Measurements from ENCODE around the gene MYH10. TPM values are rescaled to one million over a fixed set of nuclear protein-coding genes. Genes with fewer than 3 reads are reported as not detected.

The MYH10 gene
- polyA plus RNA-seq, 1 donor: 73.6 TPM

- Histone ChIP-seq H3K4me3 (ENCODE audit: low read length) (no peak overlapping the region), H3K36me3 (ENCODE audit: control insufficient read depth, insufficient read depth, low read length) (peaks cover 72% of the 10 kb centered on the region), H3K27me3 (ENCODE audit: control insufficient read depth, insufficient read depth, low read length) (no peaks in the 10 kb centered on the region)
Observed at GRCh38 chr17:8499614-8500013, 130.9 kb downstream of the MYH10 start.

GRCh38 chr17:8499171-8499570, 131.4 kb downstream of the MYH10 start:
- Histone ChIP-seq H3K36me3 (ENCODE audit: control insufficient read depth, insufficient read depth, low read length) (peaks cover 72% of the 10 kb centered on the region), H3K4me1 (ENCODE audit: control insufficient read depth, insufficient read depth, low read length) (no peaks in the 10 kb centered on the region), H3K27ac (ENCODE audit: low read length) (no peak overlapping the region), H3K9me3 (ENCODE audit: control insufficient read depth, low read depth, low read length) (no peaks in the 10 kb centered on the region), H3K27me3 (ENCODE audit: control insufficient read depth, insufficient read depth, low read length) (no peaks in the 10 kb centered on the region), H3K4me3 (ENCODE audit: low read length) (no peak overlapping the region)
- no CpG with 5 or more reads among the region's 9 CpGs for WGBS (ENCODE audit: insufficient coverage, low lambda C conversion rate)
- DNase-seq: no peak

More at GRCh38 chr17:8499614-8500013, 130.9 kb downstream of the MYH10 start:
- WGBS (ENCODE audit: insufficient coverage, low lambda C conversion rate): no CpG with 5 or more reads among the region's 5 CpGs
- DNase-seq: no peak
- Histone ChIP-seq H3K27ac (ENCODE audit: low read length) (no peak overlapping the region), H3K9me3 (ENCODE audit: control insufficient read depth, low read depth, low read length) (no peaks in the 10 kb centered on the region), H3K4me1 (ENCODE audit: control insufficient read depth, insufficient read depth, low read length) (no peaks in the 10 kb centered on the region)

GRCh38 chr17:8496081-8496480, 134.4 kb downstream of the MYH10 start:
- 100% methylated on average over 1 of the region's 13 CpGs for WGBS (ENCODE audit: insufficient coverage, low lambda C conversion rate)
- H3K4me1 ChIP-seq (ENCODE audit: control insufficient read depth, insufficient read depth, low read length): no peaks in the 10 kb centered on the region
- H3K36me3 ChIP-seq (ENCODE audit: control insufficient read depth, insufficient read depth, low read length): peaks cover 85% of the 10 kb centered on the region
- H3K9me3 ChIP-seq (ENCODE audit: control insufficient read depth, low read depth, low read length): no peaks in the 10 kb centered on the region
- H3K27me3 ChIP-seq (ENCODE audit: control insufficient read depth, insufficient read depth, low read length): no peaks in the 10 kb centered on the region
- no peak overlapping the region for H3K4me3 ChIP-seq (ENCODE audit: low read length)
- H3K27ac ChIP-seq (ENCODE audit: low read length): no peak overlapping the region
- DNase-seq: no peak

- no peaks in the 10 kb centered on the region for H3K27me3 ChIP-seq (ENCODE audit: control insufficient read depth, insufficient read depth, low read length)
- H3K4me3 ChIP-seq (ENCODE audit: low read length): no peak overlapping the region
- H3K9me3 ChIP-seq (ENCODE audit: control insufficient read depth, low read depth, low read length): no peaks in the 10 kb centered on the region
- no peak overlapping the region for H3K27ac ChIP-seq (ENCODE audit: low read length)
- DNase-seq: no peak
- H3K4me1 ChIP-seq (ENCODE audit: control insufficient read depth, insufficient read depth, low read length): no peaks in the 10 kb centered on the region
- peaks cover 85% of the 10 kb centered on the region for H3K36me3 ChIP-seq (ENCODE audit: control insufficient read depth, insufficient read depth, low read length)
- WGBS (ENCODE audit: insufficient coverage, low lambda C conversion rate): no CpG with 5 or more reads among the region's 8 CpGs
Observed at GRCh38 chr17:8494506-8495111, 135.9 kb downstream of the MYH10 start.

- Histone ChIP-seq H3K4me1 (ENCODE audit: control insufficient read depth, insufficient read depth, low read length) (no peaks in the 10 kb centered on the region), H3K27me3 (ENCODE audit: control insufficient read depth, insufficient read depth, low read length) (no peaks in the 10 kb centered on the region), H3K36me3 (ENCODE audit: control insufficient read depth, insufficient read depth, low read length) (peaks cover 82% of the 10 kb centered on the region), H3K4me3 (ENCODE audit: low read length) (no peak overlapping the region), H3K27ac (ENCODE audit: low read length) (no peak overlapping the region), H3K9me3 (ENCODE audit: control insufficient read depth, low read depth, low read length) (no peaks in the 10 kb centered on the region)
- no CpG with 5 or more reads among the region's 12 CpGs for WGBS (ENCODE audit: insufficient coverage, low lambda C conversion rate)
- DNase-seq: no peak
Observed at GRCh38 chr17:8494021-8494420, 136.5 kb downstream of the MYH10 start.

GRCh38 chr17:8492121-8492520, 138.4 kb downstream of the MYH10 start:
- Histone ChIP-seq H3K36me3 (ENCODE audit: control insufficient read depth, insufficient read depth, low read length) (peaks cover 88% of the 10 kb centered on the region), H3K4me1 (ENCODE audit: control insufficient read depth, insufficient read depth, low read length) (no peaks in the 10 kb centered on the region), H3K27ac (ENCODE audit: low read length) (no peak overlapping the region), H3K27me3 (ENCODE audit: control insufficient read depth, insufficient read depth, low read length) (no peaks in the 10 kb centered on the region), H3K4me3 (ENCODE audit: low read length) (no peak overlapping the region), H3K9me3 (ENCODE audit: control insufficient read depth, low read depth, low read length) (no peaks in the 10 kb centered on the region)
- 80% methylated on average over 1 of the region's 17 CpGs for whole genome bisulfite sequencing (ENCODE audit: insufficient coverage, low lambda C conversion rate)
- no peak for DNase-seq

- WGBS (ENCODE audit: insufficient coverage, low lambda C conversion rate): 90% methylated on average over 2 of the region's 17 CpGs
- Histone ChIP-seq H3K36me3 (ENCODE audit: control insufficient read depth, insufficient read depth, low read length) (peaks cover 86% of the 10 kb centered on the region), H3K9me3 (ENCODE audit: control insufficient read depth, low read depth, low read length) (no peaks in the 10 kb centered on the region), H3K27me3 (ENCODE audit: control insufficient read depth, insufficient read depth, low read length) (no peaks in the 10 kb centered on the region), H3K4me1 (ENCODE audit: control insufficient read depth, insufficient read depth, low read length) (no peaks in the 10 kb centered on the region), H3K4me3 (ENCODE audit: low read length) (no peak overlapping the region), H3K27ac (ENCODE audit: low read length) (no peak overlapping the region)
- no peak for DNase-seq
Observed at GRCh38 chr17:8490256-8491023, 140.1 kb downstream of the MYH10 start.

GRCh38 chr17:8489841-8490240, 140.7 kb downstream of the MYH10 start:
- Histone ChIP-seq H3K9me3 (ENCODE audit: control insufficient read depth, low read depth, low read length) (no peaks in the 10 kb centered on the region), H3K27me3 (ENCODE audit: control insufficient read depth, insufficient read depth, low read length) (no peaks in the 10 kb centered on the region), H3K27ac (ENCODE audit: low read length) (no peak overlapping the region), H3K36me3 (ENCODE audit: control insufficient read depth, insufficient read depth, low read length) (peaks cover 80% of the 10 kb centered on the region), H3K4me1 (ENCODE audit: control insufficient read depth, insufficient read depth, low read length) (no peaks in the 10 kb centered on the region), H3K4me3 (ENCODE audit: low read length) (no peak overlapping the region)
- DNase-seq: no peak
- WGBS (ENCODE audit: insufficient coverage, low lambda C conversion rate): no CpG with 5 or more reads among the region's 3 CpGs

- Histone ChIP-seq H3K9me3 (ENCODE audit: control insufficient read depth, low read depth, low read length) (peaks cover 5% of the 10 kb centered on the region), H3K27ac (ENCODE audit: low read length) (no peak overlapping the region), H3K4me1 (ENCODE audit: control insufficient read depth, insufficient read depth, low read length) (no peaks in the 10 kb centered on the region), H3K27me3 (ENCODE audit: control insufficient read depth, insufficient read depth, low read length) (no peaks in the 10 kb centered on the region), H3K36me3 (ENCODE audit: control insufficient read depth, insufficient read depth, low read length) (peaks cover 79% of the 10 kb centered on the region), H3K4me3 (ENCODE audit: low read length) (no peak overlapping the region)
- WGBS (ENCODE audit: insufficient coverage, low lambda C conversion rate): no CpG with 5 or more reads among the region's 4 CpGs
- no peak for DNase-seq
Observed at GRCh38 chr17:8488901-8489300, 141.6 kb downstream of the MYH10 start.

GRCh38 chr17:8488491-8488890, 142.0 kb downstream of the MYH10 start:
- WGBS (ENCODE audit: insufficient coverage, low lambda C conversion rate): no CpG with 5 or more reads among the region's 6 CpGs
- H3K27ac ChIP-seq (ENCODE audit: low read length): no peak overlapping the region
- peaks cover 79% of the 10 kb centered on the region for H3K36me3 ChIP-seq (ENCODE audit: control insufficient read depth, insufficient read depth, low read length)

More at GRCh38 chr17:8488491-8488890, 142.0 kb downstream of the MYH10 start:
- DNase-seq: no peak
- H3K4me3 ChIP-seq (ENCODE audit: low read length): no peak overlapping the region
- peaks cover 5% of the 10 kb centered on the region for H3K9me3 ChIP-seq (ENCODE audit: control insufficient read depth, low read depth, low read length)
- no peaks in the 10 kb centered on the region for H3K4me1 ChIP-seq (ENCODE audit: control insufficient read depth, insufficient read depth, low read length)
- no peaks in the 10 kb centered on the region for H3K27me3 ChIP-seq (ENCODE audit: control insufficient read depth, insufficient read depth, low read length)

Data from large intestine (tissue), 3 donors.